Occipital lobe (tissue), 2 donors: ENCODE measurements around the gene ABHD17A. TPM values are rescaled to one million over a fixed set of nuclear protein-coding genes. Genes with fewer than 3 reads are reported as not detected.

ENCODE experiments used
- DNase-seq: peaks from one replicate; lab custom pipeline; 2025; lab: John Stamatoyannopoulos, UW
- total RNA-seq: library from RNA; depleted of rRNA; stranded (reverse); fragments of >200 nt; gene quantifications from one replicate; pipeline ENCODE4 v1.2.3, GENCODE V29; 2014

ABHD17A gene
- total RNA-seq, 1 donor from 2014 or later, result 50.5 TPM

DNA sequence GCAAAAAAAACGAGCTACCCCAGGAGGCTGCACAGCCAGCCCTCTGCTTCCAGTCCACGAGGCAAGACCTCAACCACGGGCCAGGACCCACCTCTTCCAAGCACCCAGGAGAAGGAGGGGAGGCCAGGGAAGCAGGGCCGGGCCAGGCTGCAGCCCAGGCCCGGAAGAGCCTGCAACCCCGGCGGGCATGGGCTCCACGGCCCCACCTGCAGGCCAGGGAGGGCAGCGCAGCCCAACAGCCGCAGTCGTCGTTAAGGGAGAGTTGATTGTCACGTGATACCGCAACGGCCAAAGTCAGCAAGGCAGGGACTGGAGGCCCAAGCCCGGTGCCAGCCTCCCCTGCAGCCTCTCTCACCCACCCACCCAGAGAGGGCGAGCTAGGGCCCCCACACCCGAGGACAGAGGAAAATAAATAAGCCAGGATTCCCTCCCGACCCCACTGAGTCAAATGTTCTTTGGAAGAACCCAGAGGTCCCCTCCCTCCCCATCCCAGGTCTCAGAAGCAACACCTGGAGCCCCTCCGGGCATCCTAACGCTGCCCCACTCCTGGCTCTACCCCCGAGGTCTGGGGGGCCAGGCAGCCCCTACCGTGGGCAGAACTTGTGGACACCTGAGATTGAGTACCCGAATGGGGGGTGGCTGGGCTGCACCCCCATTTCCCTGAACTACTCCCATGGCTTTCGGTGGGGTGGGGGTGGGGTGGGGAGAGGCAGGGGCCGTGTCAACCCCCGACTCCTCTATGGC is 31.8 kb downstream of the ABHD17A start:
- no peak for DNase-seq

DNA sequence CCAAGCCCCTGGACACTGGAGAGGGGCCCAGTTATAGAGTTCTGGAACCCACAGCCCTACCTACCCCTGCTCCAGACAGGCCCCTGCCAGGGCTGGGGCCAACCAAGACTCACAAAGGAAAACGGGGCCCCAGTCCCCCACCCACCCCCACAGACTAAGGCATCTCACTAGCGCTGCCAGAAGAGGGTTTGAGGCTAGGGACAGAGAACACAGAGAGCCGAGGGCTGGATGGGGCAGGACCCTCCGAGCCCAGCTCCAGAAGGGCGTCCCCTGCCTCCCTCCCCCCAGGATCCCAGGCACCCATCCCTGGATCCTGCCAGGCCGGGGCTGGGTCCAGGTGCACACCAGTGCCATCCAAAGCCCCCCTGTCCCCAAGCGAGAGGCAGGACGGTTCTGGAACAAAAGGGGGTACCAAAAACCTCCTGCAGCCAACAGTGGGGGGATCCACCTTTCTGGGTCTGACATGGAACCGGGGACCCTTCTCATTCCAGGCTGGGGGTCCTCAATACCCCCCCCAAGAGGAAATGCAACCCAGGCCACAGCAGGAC is 32.6 kb downstream of the ABHD17A start:
- DNase-seq, result no peak

DNA sequence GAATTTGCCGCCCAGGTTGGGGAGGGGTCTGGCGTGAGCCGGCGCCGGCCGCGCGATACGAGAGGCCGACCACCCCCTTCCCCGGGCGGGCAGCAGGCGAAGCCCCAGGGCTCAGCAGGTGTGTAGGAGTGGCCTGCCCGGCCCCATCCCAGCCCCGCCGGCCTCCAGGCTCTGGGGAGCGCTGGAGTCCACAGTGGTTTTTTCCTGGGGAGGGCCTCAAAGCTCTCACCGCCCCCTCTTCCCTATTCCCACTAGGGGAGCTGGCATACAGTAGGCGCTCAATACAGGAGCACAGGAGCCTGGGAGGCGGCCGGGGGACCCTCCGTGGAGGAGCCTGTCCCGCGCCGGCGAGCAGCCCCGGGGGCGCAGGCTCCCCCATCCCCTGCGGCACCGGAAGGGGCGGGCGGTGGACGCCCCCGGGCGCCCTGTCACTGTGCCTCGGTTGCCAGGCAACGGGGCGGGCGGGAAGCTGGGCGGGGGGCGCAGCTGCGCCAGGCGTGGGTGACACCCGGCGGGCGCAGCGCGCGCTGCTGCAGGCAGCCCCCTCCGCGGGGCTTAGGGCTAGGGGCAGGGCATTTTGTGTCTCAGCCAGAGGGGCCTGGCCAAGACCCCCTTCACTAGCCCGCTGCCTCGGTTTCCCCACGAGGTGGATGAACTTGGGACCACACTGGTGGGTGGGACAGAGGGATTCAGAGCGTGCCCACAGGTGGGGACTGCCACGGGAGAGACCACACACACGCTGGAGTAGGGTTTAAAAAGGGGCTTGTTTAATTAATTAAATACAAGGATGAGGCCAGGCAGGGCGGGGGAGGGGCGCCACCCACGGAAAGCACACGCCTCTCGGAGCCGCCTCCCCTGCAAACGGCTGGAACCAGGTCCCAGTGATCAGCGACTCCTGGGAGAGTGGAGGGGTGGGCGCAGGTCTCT is 33.4 kb downstream of the ABHD17A start:
- no peak for DNase-seq

DNA sequence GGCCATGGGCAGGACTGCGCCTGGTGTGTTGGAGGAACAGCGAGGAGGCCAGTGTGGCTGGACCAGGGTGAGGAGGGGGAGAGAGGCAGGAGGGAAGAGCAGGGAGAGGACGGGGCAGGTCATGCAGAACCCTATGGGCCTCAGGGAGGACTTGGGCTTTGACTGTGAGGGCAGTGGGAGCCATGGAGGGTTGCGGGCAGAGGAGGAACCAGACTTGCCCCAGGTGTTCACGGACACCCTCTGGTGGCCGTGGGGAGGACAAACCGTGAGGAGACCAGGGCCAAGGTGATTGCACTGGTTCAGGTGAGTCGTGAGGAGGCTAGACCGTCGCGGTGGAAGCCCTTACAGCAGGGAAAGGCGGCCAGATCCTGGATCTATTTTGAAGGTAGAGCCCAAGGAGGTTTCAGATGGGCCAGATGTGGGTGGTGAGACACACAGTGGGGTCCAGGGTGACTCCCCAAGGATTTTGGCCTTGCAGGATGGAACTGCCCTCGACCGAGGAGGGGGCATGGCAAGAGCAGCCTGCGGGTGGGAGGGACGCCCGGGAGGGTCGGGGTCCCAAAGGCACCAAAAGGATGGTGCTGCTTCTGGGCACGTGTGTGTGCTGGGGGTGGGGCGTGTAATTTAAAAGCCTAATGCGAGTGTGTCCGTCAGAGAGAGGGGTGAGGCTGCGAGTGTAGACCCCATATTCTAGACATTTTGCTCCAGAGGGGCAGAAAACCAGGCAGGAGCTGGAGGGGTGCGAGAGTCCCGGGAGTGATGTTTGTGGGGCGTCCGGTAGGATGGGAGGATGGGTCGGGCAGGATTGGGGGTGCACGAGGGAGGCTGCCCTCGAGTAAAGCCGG is 34.3 kb downstream of the ABHD17A start:
- DNase-seq, result no peak

DNA sequence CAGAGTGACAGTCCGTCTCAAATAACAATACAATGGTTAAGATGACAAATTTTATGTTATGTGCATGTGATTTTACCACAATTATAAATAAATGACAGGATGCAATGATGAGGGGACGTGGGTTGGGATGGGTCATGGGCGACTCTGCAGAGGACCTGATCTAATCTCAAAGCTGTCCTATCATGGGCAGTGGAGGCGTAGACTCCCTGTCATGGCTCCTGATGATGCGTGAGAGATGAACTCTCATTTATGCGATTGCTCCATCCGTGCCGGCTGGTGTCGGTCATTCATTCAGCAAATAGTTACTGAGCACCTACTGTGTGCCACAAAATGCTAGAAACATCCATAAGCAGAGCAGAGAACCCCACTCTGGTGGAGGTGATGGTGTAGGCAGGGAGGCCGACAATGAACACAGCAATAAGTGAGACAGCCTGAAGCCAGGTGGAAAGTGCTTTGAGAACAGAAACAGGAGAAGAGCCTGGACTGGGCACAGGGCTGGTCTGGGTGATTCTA is 35.4 kb downstream of the ABHD17A start:
- DNase-seq, result no peak

DNA sequence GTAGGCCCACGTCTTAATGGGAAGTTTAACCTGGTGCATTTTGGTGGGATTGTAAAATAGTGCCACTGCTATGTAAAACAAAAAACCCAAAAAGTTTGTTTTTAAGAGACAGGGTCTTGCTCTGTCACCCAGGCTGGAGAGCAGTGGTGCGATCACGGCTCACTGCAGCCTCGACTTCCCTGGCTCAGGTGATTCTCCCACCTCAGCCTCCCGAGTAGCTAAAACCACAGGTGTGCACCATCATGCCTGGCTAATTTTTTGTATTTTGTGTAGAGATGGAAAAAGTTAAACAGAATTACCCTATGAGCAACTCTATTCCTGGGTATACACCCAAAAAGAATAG is 36.2 kb downstream of the ABHD17A start:
- DNase-seq, result no peak

DNA sequence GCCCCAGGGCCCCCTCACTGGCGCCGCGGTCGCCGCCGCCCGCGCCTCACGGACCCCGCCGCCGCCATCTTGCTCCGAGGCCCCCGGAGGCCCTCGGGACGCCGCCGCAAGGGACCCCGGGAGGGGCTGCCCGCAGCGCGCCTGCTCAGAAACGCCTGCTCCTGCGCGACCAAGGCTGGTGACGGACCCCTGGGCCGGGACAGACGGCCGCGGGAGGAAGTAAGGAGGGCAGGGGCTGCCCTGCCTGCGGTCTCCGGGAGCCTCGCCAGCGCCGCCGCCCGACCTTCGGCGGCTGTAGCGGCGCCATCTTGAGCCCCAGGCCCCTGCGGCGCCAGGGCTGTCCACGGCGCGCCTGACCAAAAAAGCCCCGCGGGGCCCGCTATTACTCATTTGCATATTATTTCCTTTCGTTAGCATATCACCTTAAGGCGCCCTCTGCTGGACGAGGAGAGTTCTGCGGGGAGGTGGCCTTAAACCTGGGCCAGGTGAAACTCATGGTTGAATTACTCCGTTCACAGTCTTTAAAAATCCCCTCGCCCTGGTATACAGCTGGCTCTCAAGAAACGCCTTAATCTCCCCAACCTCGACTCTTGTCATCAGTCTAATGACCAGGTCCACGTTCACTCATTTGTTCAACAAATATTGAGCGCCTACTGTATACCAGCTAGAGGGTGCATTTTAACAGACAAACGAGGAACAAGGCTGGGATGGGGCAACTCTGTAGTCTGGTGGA is 36.7 kb downstream of the ABHD17A start, which contains the start of gene REXO1:
TSS of gene REXO1 (minus strand) at position 85 of the 733 bp plus-strand sequence. CDS start 125 bp downstream, outside the sequence.
- peak; percentile 80 for DNase-seq

DNA sequence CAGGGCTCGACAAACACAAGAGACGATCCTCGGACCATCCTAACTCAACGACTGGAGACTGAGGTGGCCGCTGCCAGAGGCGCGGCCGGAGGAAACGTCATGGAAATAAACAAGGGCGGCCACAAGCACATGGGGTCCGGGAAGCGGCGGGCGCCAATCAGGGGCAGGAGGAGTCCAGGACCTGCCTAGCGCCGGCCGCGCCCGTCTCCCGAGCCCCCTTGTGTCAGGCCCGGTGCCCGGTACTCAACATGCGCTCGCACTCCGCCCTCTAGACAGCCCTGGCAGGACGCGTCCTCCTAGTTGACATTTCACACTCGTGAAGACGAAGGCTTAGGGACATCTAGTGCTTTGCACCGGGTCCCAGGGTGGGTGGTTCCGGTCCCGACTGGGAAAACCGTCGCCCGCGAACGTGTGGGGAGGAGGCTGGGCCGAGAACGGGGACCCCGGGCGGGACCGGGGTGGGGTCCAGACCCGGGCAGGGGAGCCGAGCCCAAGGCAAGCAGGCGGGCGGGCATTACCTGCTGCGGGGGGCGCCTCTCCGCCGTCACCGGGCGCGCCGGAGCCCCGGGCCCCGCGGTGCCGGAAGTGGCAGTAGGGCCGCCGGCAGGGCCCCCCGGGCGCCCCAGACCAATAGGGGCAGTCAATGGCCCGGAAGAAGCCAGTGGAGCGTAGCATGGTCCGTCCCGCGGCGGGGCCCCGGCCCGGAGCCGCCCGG is 37.5 kb downstream of the ABHD17A start:
- DNase-seq, result no peak

DNA sequence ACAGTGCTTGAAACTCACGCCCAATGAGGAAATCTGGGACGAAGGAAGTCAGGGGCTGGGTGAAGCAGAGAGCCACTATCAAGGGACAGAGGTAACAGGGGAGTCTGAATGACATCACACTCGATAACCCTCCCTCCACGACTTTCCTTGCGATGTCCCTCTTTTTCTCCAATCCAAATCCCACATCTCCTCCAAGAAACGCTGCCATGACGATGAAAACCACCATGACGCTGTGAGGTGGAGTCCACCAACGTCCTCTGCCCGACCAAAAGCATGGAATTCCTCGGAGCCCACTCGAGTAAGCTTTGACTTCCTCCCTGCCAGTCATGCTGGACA is 38.0 kb downstream of the ABHD17A start:
- DNase-seq, result no peak

DNA sequence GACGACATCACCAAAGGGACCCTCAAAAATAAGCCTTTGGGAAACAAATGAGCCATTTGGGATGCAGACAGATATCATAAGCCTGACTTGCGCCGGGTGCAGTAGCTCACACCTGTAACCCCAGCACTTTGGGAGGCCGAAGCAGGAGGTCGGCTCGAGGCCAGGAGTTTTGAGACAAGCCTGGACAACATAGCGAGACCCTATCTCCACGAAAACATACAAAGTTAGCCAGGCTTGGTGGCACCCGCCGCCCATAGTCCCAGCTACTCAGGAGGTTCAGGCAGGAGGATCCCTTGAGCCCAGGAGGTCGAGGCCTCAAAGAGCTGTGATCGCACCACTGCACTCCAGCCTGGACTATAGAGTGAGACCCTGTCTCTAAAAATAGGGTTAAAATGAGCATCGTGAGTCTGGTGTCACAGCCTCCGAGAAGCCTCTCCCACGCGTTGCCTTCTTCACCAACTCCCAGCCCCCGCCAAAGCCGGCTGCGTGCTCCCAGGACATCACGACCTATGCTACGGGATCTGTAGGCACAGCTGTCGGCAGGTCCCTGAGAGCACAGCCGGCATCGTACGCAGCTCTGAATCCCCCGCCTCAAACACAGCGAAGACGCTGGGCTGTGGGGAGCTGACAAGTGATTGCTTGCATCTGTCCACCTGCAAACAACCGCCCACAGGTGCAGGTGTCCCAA is 38.6 kb downstream of the ABHD17A start:
- DNase-seq, result no peak

DNA sequence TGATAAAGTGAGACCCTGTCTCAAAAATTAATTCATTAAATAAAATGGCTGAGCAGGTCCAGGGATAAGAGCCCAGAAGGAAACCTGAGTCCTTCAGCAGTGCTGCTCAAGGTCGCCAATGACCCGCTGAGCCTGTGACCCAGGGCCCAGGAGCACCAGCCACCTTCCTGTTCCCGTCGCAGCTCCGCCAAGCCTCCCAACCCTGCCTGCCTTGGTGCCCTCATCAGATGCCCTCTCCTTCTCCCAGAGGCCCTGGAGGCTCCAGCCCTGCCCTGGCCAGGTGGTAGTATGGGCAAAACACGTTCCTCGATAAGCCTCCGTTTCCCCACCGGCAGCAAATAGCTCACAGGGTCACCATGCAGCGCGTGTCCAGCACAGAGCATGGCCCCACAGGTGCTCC is 39.7 kb downstream of the ABHD17A start:
- DNase-seq, result no peak

DNA sequence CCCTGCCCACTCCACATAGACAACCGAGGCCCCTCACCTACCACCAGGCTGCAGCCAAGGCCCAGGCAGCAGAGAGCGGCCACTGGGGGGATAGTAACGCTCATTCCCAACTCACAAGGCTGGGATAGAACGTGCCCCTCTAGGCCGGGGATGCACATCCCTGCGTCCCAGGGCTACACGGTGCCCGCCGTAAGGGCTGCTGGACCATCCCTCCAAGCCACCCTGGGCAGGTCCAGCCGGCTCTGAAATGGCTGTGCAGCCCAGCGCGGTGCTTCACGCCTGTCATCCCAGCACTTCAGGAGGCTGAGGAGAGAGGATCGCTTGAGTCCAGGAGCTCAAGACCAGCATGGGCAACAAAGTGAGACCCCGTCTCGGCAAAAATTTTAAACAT is 40.2 kb downstream of the ABHD17A start:
- DNase-seq, result no peak

DNA sequence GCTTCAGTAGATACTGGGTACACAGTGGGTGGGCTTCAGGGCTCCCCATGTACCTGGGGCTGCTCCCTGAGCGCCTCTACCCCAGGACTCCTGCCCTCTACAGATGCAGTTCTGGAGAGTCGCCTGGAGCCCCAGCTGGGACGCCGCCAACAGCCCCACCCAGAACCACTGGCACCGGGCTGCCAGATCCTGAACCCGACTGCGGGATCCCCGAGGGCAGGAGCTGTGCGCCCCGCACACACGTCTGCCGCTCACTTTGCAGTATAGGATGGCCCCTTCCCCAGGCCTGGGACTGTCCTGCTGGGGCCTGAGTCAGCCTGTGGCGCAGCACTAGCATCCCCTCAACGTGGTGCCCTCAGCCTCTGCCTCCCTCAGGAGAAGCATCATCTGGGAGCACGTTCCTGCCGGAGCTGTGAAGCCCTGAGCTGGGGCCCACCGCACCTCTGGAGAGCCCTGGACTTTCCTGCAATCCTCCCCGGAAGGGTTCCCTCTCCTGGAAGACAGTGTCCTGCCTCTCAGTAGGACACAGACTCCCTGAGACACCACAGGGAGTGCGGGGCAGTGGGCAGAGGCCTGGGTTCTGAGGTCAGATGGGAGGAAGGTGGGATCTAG is 40.7 kb downstream of the ABHD17A start:
- no peak for DNase-seq

DNA sequence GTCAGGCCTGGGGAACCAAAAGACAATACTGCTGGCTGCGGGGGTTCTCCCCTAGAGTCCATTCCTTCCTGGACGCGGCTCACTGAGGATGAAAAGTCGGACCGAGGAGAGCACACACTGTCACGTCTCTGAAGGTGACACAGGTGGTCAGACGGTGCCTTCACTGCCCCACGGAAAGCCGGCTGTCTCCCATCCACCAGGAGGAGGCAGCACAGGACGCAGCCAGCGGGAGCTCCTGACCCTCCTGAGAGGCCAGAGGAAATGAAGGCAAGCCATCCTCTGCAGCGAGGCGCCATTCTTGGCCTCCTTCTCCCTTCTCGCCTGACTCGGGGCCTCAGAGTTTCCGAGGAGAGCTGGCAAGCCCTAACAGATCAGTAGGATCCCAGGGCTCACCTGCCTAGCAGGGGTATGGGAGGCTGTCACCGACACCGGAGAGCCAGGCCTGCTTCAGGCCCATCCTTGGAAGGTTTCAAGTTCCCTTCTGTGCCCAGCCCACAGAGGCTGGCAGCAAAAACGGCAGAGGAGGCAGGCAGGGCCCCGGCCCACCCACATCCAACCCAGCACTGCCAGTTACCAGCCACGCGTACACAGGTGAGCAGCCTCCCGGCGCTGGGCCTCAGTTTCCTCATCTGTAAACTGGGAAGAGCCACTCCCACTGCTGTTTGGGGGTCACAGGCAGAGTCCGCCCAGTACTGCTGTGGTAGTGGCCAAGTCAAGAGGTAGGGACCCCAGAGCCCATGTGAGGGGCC is 41.5 kb downstream of the ABHD17A start:
- no peak for DNase-seq

DNA sequence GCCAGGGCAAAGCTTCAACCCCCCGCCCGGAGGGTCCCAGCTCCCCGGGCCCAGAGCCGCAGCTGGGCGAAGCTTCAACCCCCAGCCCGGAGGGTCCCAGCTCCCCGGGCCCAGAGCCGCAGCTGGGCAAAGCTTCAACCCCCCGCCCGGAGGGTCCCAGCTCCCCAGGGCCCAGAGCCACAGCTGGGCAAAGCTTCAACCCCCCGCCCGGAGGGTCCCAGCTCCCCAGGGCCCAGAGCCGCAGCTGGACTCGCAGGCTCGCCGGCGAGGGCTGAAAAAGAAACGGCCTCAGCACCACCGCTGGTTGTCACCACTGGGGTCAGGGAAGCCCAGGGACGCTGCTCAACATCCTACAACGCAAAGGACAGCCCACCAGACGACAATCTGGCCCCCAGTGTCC is 42.2 kb downstream of the ABHD17A start:
- DNase-seq, result no peak

DNA sequence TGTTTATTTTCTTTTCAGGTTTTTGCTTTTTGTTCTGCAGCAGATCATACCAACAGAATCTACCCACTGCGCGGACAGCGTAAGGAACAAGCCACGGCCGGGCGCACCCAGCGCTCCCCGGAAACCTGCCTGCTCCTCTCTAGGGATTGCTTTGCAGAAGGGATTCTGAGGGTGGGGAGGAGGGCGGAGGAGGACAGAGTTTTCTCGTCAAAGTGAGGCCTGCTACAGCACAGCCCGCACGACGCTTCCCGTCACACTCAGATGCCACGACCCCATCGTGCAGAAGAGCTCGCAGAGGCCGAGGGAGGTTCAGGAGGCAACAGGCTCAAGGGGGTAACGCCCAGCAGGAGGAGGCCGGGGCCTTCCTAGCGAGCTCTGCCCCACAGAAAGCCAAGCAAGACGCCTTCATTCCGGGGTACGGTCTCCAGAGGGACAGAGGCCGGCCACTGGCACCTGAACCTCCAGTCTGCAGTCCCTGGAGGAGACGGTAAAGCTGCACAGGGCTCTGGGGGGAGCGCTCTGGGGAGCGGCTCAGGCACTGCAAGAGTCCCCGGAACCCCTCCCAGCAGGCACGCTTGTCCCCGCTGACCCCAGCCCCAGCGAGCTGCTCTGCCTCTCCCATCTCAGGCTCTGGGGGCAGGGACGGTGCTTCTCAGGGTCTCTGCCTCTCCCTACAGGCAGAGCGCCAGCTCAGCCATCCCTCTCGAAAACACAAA is 43.9 kb downstream of the ABHD17A start:
- no peak for DNase-seq

DNA sequence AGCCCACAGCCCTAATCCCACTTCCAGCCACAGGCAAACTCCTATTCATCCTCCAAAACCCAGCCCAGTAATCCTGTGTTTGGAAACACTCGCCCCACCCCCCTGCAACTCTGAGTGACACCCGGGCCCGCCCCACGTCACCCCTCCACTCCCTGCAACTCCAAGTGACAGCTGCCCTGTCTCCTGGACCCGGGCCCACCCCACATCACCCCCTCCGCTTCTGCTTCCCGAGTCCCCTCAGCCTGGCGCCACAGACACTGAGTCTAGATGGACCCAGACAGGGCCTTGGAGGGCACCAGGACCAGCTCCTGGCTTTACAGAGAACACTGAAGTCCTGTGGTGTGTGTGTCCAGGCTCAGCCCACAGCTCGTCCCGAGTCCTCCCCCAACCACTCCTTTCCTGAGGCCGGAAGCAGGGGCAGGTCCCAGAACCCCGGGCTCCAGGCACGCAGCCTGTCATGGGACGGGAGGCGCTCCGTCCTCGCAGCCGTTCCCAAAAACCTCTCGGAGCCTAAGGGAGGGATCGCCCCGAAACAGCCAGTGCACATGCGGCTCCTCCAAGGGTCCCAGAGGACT is 44.7 kb downstream of the ABHD17A start:
- no peak for DNase-seq
